ENCODE results near the gene ZNF296.

Gene ZNF296

DNA sequence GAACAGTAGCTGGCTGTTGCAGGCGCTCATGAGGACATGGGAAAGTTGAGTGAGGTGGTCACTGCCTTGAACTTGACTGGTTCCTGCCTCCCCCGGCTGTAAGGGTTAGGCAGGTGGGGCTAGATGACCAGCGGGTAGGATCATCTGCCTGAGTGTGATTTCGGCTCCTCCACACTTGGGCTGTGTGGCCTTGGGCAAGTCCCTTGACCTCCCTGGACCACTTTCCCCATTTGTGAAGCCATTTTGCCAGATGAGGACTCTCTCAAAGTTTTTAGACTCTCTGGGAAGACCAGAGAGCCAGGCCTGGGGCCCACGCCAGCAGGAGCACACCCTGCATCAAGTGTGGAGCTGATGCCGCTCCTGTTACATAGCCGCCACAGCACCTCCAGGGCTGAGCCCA, 26.2 kb upstream of the ZNF296 start:
- no peak for DNase-seq

DNA sequence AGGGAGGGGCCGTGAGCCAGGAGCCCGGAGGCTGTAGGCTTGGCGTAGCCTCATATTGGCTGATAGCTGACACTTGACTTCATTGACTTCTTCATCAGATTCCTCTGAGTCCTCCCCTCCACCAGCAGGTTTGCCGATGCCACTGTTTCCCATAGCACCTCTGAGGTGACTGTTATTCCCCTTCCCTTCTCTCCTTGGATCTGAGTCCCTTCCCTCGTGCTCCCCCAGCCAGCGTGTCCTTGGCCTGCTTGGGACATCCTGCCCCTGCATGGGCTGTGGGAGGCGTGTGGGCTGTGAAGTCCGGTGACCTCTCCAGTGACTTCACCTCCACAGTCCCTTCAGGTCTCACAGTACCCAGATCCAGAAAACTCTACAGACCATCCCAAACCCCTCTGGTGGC, 25.5 kb upstream of the ZNF296 start:
- no peak for DNase-seq

DNA sequence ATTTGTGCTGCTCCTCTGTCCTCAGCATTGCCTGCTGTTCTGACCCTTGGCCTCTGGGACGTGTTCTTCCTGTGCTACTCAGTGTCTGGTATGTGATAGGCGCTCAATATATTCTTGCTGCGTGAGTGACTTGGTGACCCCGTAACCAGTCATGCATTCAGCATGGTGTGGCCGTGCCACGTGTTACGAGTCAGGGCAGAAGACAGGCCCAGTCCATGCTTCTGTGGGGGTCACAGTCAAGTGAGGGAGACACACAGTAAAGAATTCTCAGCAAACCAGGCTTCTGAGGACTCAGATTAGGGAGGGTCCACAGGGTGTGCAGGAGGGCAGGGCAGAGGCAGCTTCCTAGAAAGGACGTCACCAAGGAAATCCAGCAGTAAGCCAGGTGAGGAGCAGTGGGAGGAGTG, 24.6 kb upstream of the ZNF296 start:
- DNase-seq: no peak

- DNase-seq: no peak
These were observed 23.9 kb upstream of the ZNF296 start for GRCh38 chr19:45100201-45100600.

GRCh38 chr19:45099467-45100191, 23.4 kb upstream of the ZNF296 start:
- DNase-seq: no peak

DNA sequence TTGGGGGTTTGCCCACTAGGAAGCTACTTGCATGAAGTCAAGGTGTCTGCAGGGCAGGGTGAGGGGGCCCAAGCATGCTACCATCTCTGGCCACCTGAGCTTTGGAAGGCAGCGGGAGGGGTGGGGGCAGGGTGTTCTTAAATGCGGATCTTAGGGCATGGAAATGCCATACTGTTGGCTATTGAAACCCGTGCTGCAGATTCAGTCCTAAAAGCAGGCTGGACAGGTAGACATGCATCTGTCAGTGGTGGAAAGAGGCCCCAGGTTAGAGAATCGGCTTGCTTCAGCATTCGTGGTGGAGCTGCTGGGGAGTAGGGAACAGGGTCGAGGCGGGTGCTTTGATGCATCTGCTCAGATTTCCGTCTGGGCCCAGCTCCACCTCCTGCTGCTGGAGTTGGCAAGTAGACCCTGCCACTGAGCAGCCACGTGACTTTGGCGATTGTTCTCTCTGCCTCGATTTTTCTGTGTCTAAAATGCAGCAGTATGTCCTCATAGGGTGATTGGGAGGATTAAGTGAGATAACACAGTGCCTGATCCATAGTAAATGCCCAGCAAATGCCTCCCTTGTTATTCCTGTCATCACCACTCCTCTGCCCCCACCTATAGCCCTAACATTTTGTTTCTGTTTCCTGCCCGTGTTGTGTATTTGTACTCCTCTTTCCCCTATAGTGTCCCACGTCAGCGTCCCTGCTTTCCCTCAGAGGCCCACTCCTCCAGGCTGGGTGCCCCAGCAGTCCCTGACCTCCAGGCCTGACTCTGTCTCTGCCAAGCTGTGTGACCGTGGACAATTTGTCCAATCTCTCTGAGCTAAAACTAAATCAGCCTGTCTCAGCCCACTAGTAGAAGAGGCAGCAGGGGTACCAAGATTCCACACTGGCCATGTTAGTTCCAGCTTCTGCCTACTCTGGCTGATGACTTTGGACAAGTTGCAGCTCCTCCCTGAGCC, 22.5 kb upstream of the ZNF296 start:
- DNase-seq: no peak

GRCh38 chr19:45097776-45098520, 21.7 kb upstream of the ZNF296 start:
- no peak for DNase-seq

GRCh38 chr19:45097450-45097775, 21.1 kb upstream of the ZNF296 start:
- DNase-seq: no peak

GRCh38 chr19:45096700-45097099, 20.4 kb upstream of the ZNF296 start:
- DNase-seq: no peak

DNA sequence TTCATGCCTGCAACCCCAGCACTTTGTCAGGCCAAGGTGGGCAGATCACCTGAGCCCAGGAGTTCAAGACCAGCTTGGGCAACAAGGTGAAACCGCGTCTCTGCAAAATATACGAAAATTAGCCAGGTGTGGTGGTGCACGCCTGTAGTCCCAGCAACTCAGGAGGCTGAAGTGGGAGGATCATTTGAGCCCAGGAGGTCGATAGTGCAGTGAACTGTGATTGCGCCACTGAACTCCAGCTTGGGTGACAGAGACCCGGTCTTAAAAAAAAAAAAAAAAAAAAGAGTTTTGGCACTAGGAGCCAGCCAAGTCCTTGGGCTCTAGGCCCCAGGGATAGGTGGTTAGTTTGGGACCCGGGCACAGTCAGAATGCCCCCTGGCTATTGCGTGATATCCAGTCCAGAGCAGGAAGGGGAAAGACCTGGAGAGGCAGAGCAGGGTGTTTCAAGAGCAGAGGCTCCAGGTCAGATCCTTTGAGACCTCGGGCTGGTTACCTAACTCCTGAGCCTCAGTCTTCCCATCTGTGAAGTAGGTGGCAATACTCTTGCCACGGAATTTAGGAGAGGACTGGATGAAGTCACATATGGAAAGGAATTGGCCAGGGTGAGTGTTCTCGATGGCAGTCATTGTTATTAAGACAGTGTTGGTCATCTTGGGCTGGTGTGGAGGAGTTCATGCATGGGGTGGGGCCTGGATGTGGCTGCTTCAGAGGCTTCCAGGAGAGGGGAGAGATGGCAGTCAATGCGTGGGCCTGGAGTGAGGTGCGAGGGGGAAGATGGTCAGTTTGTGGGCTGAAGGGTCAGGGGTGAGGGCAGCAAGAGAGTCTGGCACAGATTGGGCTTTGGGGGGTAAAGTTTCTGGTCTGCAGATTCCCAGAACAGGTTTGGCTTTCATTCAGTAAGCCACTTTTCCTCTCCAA, 19.5 kb upstream of the ZNF296 start:
- DNase-seq: no peak

DNA sequence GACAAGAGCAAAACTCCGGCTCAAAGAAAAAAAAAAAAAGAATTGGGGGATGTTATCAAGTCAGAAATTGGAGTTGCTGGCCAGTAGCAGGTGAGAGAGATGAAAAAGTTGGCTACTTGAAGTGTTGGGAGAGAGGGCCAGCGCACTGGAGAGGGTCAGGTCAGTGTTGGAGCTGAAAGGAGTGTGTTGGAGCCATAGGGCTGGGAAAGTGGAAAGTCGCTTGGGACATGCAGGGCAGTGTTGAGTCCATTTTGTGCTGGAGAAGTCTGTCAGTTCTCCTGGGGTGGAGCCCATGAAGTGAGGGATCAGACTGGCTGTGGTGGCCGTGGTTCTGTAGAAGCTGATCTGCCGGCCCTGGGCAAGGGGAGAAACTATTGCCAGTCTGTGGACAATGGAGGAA, 18.4 kb upstream of the ZNF296 start:
- DNase-seq: no peak

DNA sequence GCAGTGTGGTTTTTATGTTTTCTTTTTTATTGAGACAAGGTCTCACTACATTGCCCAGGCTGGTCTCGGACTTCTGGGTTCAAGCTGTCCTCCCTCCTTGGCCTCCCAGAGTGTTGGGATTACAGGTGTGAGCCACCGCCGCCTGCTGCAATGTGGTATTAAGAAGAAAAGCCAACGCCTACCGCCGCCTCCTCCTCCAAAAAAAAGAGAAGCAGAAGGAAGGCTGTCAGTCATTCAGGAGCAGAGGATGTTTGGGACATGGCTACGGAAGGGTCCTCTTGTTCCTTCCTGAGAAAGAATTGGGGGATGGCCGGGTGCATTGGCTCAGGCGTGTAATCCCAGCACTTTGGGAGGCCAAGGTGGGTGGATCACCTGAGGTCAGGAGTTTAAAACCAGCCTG, 17.9 kb upstream of the ZNF296 start:
- DNase-seq: no peak

DNA sequence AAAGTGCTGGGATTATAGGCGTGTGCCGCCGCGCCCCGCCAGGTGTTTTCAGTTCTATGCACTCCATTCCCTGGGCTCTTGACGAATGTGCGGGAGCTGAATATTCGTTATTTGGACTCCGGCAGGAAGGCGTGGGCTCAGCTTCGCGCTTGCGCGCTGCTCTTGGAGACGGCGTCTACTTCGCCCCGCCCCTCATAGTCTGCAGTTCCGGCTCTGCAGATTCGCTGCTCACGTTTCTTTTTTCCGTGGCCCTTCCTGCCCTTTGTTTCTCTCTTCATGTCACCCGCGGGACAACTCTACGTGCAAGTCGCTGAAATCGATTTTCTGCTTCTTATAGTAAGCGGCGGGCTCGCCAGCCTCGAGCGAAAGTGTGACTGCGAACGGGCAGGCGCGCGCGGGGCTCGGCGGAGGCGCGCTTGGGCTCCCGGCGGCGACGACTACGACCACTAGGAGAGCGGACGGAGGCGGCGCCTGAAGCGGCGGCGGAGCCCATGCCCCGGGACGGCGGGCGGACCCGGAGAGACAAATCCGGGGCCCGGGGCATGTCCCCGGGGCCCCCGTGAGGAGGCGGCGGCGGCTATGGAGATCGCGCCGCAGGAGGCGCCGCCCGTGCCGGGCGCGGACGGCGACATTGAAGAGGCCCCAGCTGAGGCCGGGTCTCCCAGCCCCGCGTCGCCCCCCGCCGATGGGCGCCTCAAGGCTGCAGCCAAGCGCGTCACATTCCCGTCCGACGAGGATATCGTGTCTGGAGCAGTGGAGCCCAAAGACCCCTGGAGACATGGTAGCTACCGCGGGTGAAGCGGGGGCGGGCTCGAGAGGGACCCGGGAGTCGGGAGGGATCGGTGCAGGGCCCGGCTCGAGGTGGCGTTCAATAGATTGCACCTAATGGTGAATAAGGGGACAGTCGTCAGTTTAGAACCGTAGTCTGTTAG, 16.7 kb upstream of the ZNF296 start, which contains the start of gene PPP1R37:
Gene PPP1R37 (plus strand): TSS at position 433 of the 932 bp plus-strand sequence. CDS start 147 bp downstream, at position 580.
- DNase-seq: peak; percentile 88

- DNase-seq: peak; percentile 95
These were observed 15.0 kb upstream of the ZNF296 start for GRCh38 chr19:45091031-45091923.

GRCh38 chr19:45090606-45091005, 14.3 kb upstream of the ZNF296 start:
- no peak for DNase-seq

GRCh38 chr19:45090034-45090433, 13.8 kb upstream of the ZNF296 start:
- DNase-seq: no peak

DNA sequence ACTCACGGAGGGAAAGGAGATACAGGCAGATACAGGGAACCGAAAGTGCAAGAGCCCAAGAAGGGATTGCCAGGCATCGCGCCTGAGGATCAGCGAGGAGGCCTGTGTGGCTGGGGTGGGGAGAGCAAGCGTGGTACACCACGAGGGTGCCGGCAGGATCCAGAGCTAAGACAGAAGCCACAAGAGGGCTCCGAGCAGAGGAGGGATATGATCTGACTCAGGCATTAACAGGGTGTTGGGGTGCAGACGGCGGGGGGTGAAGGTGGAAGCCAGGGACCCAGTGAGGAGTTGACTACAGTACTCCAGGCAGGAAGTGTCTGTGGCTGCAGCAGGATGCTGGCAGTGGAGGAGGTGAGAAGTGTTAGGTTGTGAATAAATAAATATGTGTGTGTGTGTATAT, 11.3 kb upstream of the ZNF296 start:
- peak; percentile 49 for DNase-seq

DNA sequence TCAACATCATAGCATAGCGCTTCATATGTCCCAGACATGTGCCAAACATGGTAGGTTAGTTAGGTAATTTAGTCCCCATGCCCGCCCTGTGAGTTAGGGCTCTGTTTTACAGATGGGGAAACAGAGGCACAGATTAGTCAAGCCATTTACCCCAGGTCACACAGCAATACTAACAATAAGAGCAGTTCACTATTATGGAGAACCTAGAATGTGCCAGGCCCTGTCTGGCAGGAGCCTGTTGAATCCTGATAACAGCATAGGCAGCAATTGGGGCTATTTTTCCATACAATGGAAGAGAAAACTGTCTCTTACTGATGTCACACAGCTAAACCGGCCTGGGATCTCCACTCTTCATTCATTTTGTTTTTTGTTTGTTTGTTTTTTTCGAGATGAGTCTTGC, 10.2 kb upstream of the ZNF296 start:
- no peak for DNase-seq

GRCh38 chr19:45082170-45082569, 5.9 kb upstream of the ZNF296 start:
- DNase-seq: no peak

DNA sequence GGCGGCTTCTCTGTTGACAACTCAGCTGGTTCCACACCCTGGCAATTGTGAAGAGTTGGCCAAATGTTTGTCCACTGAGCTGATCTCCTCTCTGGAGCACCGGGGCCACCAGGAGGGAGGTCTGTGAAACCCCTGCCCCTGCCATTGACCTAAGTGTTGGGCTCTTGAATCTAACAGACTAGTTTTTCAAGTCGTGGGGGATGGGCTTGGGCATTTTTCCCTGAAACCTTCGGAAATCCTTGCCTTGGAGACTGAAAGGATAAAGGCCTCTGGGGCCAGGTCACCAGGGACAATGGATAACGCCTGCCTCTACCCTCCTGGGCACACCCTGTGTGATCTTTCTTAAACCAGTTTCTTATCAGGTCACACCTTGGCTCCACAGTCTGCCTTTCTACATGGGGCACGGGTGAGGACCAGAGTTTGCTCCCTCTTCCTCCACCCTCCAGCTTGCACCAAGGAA, 3.7 kb upstream of the ZNF296 start:
- no peak for DNase-seq

All from activated CD4-positive, alpha-beta T cell treated with anti-CD3 and anti-CD28 coated beads, Interleukin-2, amount 50 U/mL, for 1 hour (primary cell).